GM19240 (cell line): ENCODE measurements around the gene CTXN3.

Experiments
- DNase-seq: peaks from one replicate; pipeline ENCODE4 v3.0.0; 2011; ENCODE audit warnings: low spot score; ENCODE audit not compliant: insufficient read length

Gene CTXN3

DNA sequence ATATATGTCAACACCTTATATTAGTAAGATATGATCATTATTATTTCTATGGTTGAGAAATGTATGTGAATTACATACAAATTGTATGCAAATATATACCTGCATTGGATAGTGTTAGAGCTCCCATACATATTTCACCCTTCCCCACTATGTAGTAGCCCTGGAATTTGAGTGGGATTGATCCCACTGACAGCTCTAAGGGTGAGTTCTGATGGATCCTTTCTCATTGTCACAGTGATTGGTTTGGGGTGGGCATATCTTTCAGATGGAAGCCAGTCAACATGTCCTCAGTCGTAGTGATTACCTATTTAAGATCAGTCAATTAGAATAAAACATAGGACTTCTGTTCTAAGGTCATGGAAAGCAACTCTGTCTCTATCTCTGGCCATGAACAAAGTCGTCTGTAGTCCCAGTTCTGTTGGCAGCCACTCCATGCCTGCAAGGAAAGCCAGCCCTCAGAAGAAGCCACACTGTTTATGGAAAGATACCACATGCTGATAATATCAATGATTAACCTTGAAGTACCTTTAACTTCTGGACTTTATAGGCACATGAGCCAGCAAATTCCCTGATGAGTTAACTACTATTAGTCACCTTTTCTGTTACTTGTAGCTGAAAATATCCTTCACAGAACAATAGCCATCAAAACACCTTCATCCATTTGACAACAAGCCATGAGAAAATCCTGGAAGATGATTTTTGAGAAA lies 49.2 kb downstream of the CTXN3 start:
- no peak for DNase-seq

DNA sequence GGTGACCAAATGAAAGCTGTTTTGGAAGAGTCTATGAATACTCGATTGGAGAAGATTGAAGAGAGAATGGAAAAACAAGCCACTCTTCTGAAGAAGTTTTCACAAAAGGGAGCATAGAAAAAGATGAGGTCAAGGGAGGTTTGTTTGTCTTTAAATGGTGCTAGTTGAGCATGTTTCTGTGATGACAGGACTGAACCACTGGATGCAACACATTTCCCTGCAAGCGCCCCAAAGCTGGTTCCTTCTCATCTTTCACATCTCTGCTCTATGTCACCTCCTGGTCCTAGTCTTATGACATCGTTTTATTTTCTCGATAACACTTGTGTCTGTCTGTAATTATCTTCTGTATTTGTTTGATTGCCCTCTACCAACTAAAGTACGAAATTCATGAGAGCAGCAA lies 50.5 kb downstream of the CTXN3 start:
- DNase-seq: no peak

DNA sequence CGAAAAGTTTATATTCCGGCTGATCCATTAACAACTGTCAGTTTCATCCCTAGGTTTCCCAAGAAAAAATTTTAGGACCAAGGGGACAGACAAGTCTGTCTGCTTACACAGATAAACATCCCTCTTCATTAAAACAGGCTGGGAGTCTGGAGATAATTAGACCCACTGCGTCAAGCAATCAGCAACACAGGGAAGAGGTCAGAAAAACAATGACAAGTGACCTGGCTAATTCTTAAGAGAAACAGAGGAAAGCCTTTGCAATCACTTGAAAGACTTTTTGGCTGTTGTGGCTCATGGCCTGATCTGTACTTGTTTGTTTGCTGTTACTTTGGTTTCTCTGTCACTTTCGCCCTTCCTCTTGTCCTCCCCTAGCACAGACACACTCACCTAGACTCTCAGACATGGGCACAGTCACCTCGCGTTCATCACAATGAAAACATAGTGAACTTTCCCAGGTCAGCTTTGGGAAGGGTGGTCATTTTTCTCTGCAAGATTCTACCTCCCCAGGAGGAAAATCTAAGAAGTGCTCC lies 51.4 kb downstream of the CTXN3 start:
- DNase-seq: no peak

- DNase-seq: no peak
These were observed 53.6 kb downstream of the CTXN3 start for GRCh38 chr5:127702434-127702833.

DNA sequence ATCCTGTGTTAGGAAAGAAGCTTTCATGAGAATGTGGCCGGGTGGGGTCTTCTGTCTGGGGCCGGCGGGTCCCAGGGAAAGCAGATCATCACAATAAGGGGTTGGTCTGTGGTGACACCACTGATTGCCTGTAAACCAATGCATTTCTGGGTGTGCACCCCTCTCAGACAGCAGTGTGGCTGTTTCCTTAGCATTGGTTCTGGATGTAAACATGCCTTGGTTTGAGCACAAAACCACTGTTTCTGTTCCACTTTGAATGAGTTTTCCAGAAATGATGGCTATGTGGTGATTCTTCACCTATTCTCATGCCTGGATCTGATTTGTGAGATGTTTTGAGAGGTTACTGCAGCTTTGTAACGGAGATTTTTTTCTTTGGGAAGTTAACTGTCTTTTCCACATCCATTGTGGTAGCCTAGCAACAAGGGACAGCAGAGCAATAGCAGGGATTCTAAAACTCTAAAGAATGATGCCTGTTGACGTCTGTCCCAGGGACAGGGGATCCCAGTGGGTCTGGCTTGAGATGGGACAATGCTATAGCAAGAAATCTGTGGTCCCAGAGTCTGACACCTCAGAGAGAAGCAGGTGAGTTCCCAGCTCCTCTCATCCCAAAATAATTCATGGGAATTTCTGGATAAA lies 54.2 kb downstream of the CTXN3 start, which contains the start of gene CCDC192:
TSS of gene CCDC192 (plus strand) at position 466 of the 636 bp plus-strand sequence. CDS start at position 521, 55 bp downstream.
- DNase-seq: no peak

- DNase-seq: no peak
These were observed 56.4 kb downstream of the CTXN3 start for GRCh38 chr5:127705120-127705892.

- no peak for DNase-seq
These were observed 57.8 kb downstream of the CTXN3 start for GRCh38 chr5:127706691-127707090.

DNA sequence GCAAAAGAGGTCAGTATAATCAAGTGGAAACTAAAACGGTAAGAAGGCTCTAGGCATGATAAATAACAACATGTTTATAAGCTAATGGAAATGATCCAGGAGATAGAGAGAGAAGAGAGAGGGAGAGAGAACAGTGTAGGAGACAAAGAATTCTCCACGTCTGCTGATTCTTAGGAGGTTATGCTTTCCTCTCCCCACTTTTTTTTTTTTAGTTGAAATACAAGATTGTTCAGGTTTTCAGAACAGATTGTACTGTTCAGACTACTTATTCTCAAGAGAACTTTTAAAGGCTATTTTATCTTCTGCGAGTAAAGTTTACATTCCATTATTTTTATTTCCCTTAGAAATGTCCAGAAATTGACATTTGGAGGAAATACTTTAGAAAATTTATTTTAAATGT lies 58.3 kb downstream of the CTXN3 start:
- DNase-seq: no peak
